Naive thymus-derived CD8-positive, alpha-beta T cell (primary cell): ENCODE data around the gene ERGIC3. TPM values are rescaled to one million over a fixed set of nuclear protein-coding genes. Genes with fewer than 3 reads are reported as not detected.
"Not testable (repeated sequence)": the region's sequence is repeated elsewhere in the genome, so short reads cannot be mapped to it uniquely, and the experiment has no call there.

Experiments used
- ATAC-seq, 2 donors: fragments of 150-1000 bp; cut with Tn5 transposase in 1 of 2; sonication (Bioruptor Pico), chemical (Tn5 transposase) in 1 of 2; 1 replicate in 1 of 2; 2 replicates in 1 of 2; pipeline ENCODE4 v1.10.0; 2021; ENCODE audit warnings: mild to moderate bottlenecking in 2 of 2, moderate library complexity in 2 of 2
- POLR2A ChIA-PET: fragments of 350-600 bp; sonication (Branson Sonifier 250); formaldehyde crosslinking; loops from one replicate; lab custom pipeline; 2021; ENCODE audit warnings: antibody characterized with exemption; lab: Charles Lee
- DNase-seq, 10 donors: peaks; one replicate each; pipeline versions ENCODE4 v3.0.0 to v3.0.0-alpha.2; 2020 to 2022
- H3K27ac Mint-ChIP-seq, 10 donors: one replicate each; pipeline ENCODE4 v1.8.0; 2020 to 2022; ENCODE audit warnings: mild to moderate bottlenecking in 10 of 10, mixed read lengths in 10 of 10, moderate library complexity in 4 of 10, inconsistent platforms in 1 of 10
- H3K27me3 Mint-ChIP-seq, 5 donors: one replicate each; pipeline ENCODE4 v1.8.0; 2021 to 2022; ENCODE audit warnings: mixed read lengths in 5 of 5
- H3K36me3 Mint-ChIP-seq, 3 donors: one replicate each; pipeline ENCODE4 v1.8.0; 2020 to 2022; ENCODE audit warnings: mixed read lengths in 3 of 3, mild to moderate bottlenecking in 2 of 3, inconsistent platforms in 1 of 3
- H3K4me1 Mint-ChIP-seq, 4 donors: one replicate each; pipeline ENCODE4 v1.8.0; 2021 to 2022; ENCODE audit warnings: mixed read lengths in 4 of 4
- H3K4me3 Mint-ChIP-seq, 10 donors: one replicate each; pipeline ENCODE4 v1.8.0; 2020 to 2022; ENCODE audit warnings: mild to moderate bottlenecking in 10 of 10, mixed read lengths in 10 of 10, moderate library complexity in 6 of 10, inconsistent platforms in 1 of 10
- H3K9me3 Mint-ChIP-seq, 9 donors: one replicate each; pipeline ENCODE4 v1.8.0; 2020 to 2022; ENCODE audit warnings: mixed read lengths in 9 of 9, mild to moderate bottlenecking in 3 of 9, inconsistent platforms in 1 of 9, moderate library complexity in 1 of 9
- polyA plus RNA-seq, 3 donors: library from polyadenylated mRNA; unstranded; fragments of 300-500 nt; fragmentation: Illumina TruSeq; gene quantifications; one replicate each; pipeline ENCODE4 v1.2.3, GENCODE V29; 2021
- total RNA-seq, 8 experiments: library from RNA in 2 of 8; stranded (reverse) in 2 of 8; gene quantifications; one replicate each; pipeline ENCODE4 v1.2.3 and lab custom pipeline; 2021 to 2026

Gene ERGIC3
- total and polyA plus RNA-seq, 5 experiments from 2014 or later = 129 to 150 (median 149) TPM

- H3K4me1 Mint-ChIP-seq = peaks cover 29 to 52% (median 38%) of the 10 kb centered on the region in 4 donors
- ATAC-seq (peak; percentile 35 to 39), DNase-seq (peak in 1 of 10 donors; percentile 13)
- H3K36me3 Mint-ChIP-seq = peaks cover 14 to 95% (median 16%) of the 10 kb centered on the region in 3 donors
- H3K27ac Mint-ChIP-seq = peak overlapping the region; percentile 37 to 95 (median 82)
- POLR2A ChIA-PET = interaction anchor here (0.5 to 1.0 kb wide), 4 partner anchors 16 to 1508 kb away, joined by 3 to 6 read pairs (median 4); no protein-coding TSS in a partner anchor
- H3K9me3 Mint-ChIP-seq = no peaks in the 10 kb centered on the region
- no peaks in the 10 kb centered on the region for H3K27me3 Mint-ChIP-seq
- peak overlapping the region in 2 of 10 donors; percentile 15 to 19 for H3K4me3 Mint-ChIP-seq
Observed at GRCh38 chr20:35506872-35507638, 34.8 kb upstream of the ERGIC3 start.

- Mint-ChIP-seq H3K9me3 (no peaks in the 10 kb centered on the region), H3K4me3 (no peak overlapping the region), H3K27me3 (no peaks in the 10 kb centered on the region), H3K36me3 (peaks cover 4 to 92% (median 13%) of the 10 kb centered on the region in 3 donors), H3K4me1 (peaks cover 19 to 38% (median 27%) of the 10 kb centered on the region in 4 donors), H3K27ac (peak overlapping the region in 6 of 10 donors; percentile 14 to 76 (median 36))
- POLR2A ChIA-PET = no interaction called here
- DNase-seq = no peak
- ATAC-seq = no peak
Observed at GRCh38 chr20:35508493-35509218, 33.2 kb upstream of the ERGIC3 start.

GRCh38 chr20:35510951-35511735 is 30.7 kb upstream of the ERGIC3 start:
- peak overlapping the region in 4 of 10 donors; percentile 42 to 63 (median 48) for H3K27ac Mint-ChIP-seq
- H3K4me1 Mint-ChIP-seq = peaks cover 8 to 15% (median 12%) of the 10 kb centered on the region in 4 donors
- POLR2A ChIA-PET = no interaction called here
- H3K27me3 Mint-ChIP-seq = no peaks in the 10 kb centered on the region
- no peaks in the 10 kb centered on the region for H3K9me3 Mint-ChIP-seq
- peaks cover under 1 to 81% (median 13%) of the 10 kb centered on the region in 3 donors for H3K36me3 Mint-ChIP-seq
- DNase-seq (no peak), ATAC-seq (no peak)
- no peak overlapping the region for H3K4me3 Mint-ChIP-seq

- Mint-ChIP-seq H3K27me3 (no peaks in the 10 kb centered on the region), H3K4me3 (no peak overlapping the region), H3K4me1 (peaks cover 3 to 7% (median 5%) of the 10 kb centered on the region in 4 donors), H3K9me3 (no peaks in the 10 kb centered on the region), H3K27ac (peak overlapping the region in 7 of 10 donors; percentile 14 to 76 (median 60)), H3K36me3 (peaks cover 0 to 77% (median 13%) of the 10 kb centered on the region in 3 donors)
- ATAC-seq = no peak
- POLR2A ChIA-PET = no interaction called here
- no peak for DNase-seq
Observed at GRCh38 chr20:35511814-35512420, 30.0 kb upstream of the ERGIC3 start.

GRCh38 chr20:35514371-35514932 is 27.4 kb upstream of the ERGIC3 start:
- ATAC-seq (no peak), DNase-seq (no peak)
- Mint-ChIP-seq H3K27ac (peak overlapping the region in 2 of 10 donors; percentile 23 to 47), H3K36me3 (peaks cover 0 to 56% (median 11%) of the 10 kb centered on the region in 3 donors), H3K9me3 (no peaks in the 10 kb centered on the region), H3K4me1 (peaks cover 0 to 2% (median 0%) of the 10 kb centered on the region in 4 donors), H3K27me3 (no peaks in the 10 kb centered on the region), H3K4me3 (no peak overlapping the region)
- POLR2A ChIA-PET = no interaction called here

GRCh38 chr20:35515341-35515740 is 26.5 kb upstream of the ERGIC3 start:
- POLR2A ChIA-PET = no interaction called here
- peak overlapping the region in 5 of 10 donors; percentile 14 to 56 (median 23) for H3K27ac Mint-ChIP-seq

GRCh38 chr20:35515949-35516645 is 25.8 kb upstream of the ERGIC3 start:
- no peak for DNase-seq
- Mint-ChIP-seq H3K9me3 (no peaks in the 10 kb centered on the region), H3K36me3 (peaks cover 0 to 42% (median 5%) of the 10 kb centered on the region in 3 donors), H3K4me1 (peaks cover 0 to 2% (median 0%) of the 10 kb centered on the region in 4 donors), H3K27ac (peak overlapping the region in 5 of 10 donors; percentile 8 to 52 (median 14)), H3K4me3 (no peak overlapping the region), H3K27me3 (no peaks in the 10 kb centered on the region)
- POLR2A ChIA-PET = no interaction called here
- no peak for ATAC-seq

More at GRCh38 chr20:35515341-35515740, 26.5 kb upstream of the ERGIC3 start:
- ATAC-seq (no peak), DNase-seq (no peak)
- Mint-ChIP-seq H3K4me1 (peaks cover 0 to 2% (median 0%) of the 10 kb centered on the region in 4 donors), H3K9me3 (no peaks in the 10 kb centered on the region), H3K27me3 (no peaks in the 10 kb centered on the region), H3K36me3 (peaks cover 0 to 49% (median 9%) of the 10 kb centered on the region in 3 donors), H3K4me3 (no peak overlapping the region)

- peaks cover 0 to 31% (median 2%) of the 10 kb centered on the region in 3 donors for H3K36me3 Mint-ChIP-seq
- no peak for DNase-seq
- ATAC-seq = no peak
- no peaks in the 10 kb centered on the region for H3K9me3 Mint-ChIP-seq
- peak overlapping the region in 2 of 10 donors; percentile 34 to 67 for H3K27ac Mint-ChIP-seq
- H3K4me1 Mint-ChIP-seq = peaks cover 0 to 2% (median 0%) of the 10 kb centered on the region in 4 donors
- no peaks in the 10 kb centered on the region for H3K27me3 Mint-ChIP-seq
- POLR2A ChIA-PET = no interaction called here
- H3K4me3 Mint-ChIP-seq = no peak overlapping the region
Observed at GRCh38 chr20:35517125-35517524, 24.8 kb upstream of the ERGIC3 start.

GRCh38 chr20:35517767-35518166 is 24.1 kb upstream of the ERGIC3 start:
- H3K27me3 Mint-ChIP-seq, ATAC-seq, H3K27ac Mint-ChIP-seq, H3K9me3 Mint-ChIP-seq, H3K4me1 Mint-ChIP-seq, POLR2A ChIA-PET, H3K4me3 Mint-ChIP-seq, DNase-seq: not testable (repeated sequence)
- H3K36me3 Mint-ChIP-seq = peaks cover 0 to 26% (median 0%) of the 10 kb centered on the region in 3 donors

GRCh38 chr20:35518955-35519354 is 22.9 kb upstream of the ERGIC3 start:
- Mint-ChIP-seq H3K9me3 (no peaks in the 10 kb centered on the region), H3K4me1 (peaks cover 0 to 2% (median 0%) of the 10 kb centered on the region in 4 donors), H3K27me3 (no peaks in the 10 kb centered on the region), H3K4me3 (no peak overlapping the region), H3K27ac (no peak overlapping the region), H3K36me3 (peaks cover 0 to 15% (median 0%) of the 10 kb centered on the region in 3 donors)
- ATAC-seq (no peak), DNase-seq (no peak)
- POLR2A ChIA-PET = no interaction called here

- Mint-ChIP-seq H3K9me3 (no peaks in the 10 kb centered on the region), H3K36me3 (peaks cover 0 to 3% (median 0%) of the 10 kb centered on the region in 3 donors), H3K27me3 (no peaks in the 10 kb centered on the region), H3K27ac (peak overlapping the region in 1 of 10 donors; percentile 69), H3K4me3 (no peak overlapping the region), H3K4me1 (no peaks in the 10 kb centered on the region)
- DNase-seq (peak in 1 of 10 donors; percentile 13), ATAC-seq (peak in 1 of 2 donors; percentile 49)
- POLR2A ChIA-PET = no interaction called here
Observed at GRCh38 chr20:35523298-35523888, 18.5 kb upstream of the ERGIC3 start.
